Measurements from ENCODE around the gene KANK4. TPM values are rescaled to one million over a fixed set of nuclear protein-coding genes. Genes with fewer than 3 reads are reported as not detected.
"Not testable (repeated sequence)": the region's sequence is repeated elsewhere in the genome, so short reads cannot be mapped to it uniquely, and the experiment has no call there.

Gene KANK4
- polyA plus RNA-seq, 2 of the 4 experiments (the other 2 are of a cell fraction): 0.66 to 0.81 TPM

DNA sequence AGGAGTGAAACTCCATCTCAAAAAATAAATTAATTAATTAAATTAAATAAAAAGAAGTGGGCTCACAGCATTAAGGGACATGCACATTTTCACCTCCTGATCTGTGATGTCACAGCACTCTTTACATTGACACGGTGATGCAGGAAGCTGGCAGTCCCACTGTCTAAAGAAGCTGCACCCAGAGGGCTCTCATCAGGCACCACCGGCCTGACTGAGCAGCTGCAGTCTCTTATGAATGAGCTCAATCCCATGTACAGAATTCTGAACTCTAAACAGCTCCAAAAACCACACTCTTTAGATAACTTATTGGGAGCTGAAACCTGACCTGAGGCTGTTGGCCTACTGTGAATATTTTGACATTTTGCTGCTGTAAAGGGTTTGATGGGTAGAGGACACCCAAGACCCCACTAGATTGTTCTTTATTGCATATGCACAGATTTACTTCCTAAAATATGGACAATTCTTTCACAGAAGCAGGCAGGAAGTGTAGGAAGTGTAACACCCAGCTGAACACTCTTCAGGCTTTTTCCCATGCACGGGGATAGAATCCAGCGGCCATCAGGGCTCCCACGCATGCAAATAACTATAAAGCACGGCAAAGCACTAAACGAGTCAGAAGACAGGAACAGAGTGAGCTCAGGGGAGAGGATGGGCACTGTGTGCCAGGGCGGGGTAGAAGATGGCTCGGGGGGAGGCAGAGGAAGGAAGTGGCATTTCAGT is 78.4 kb downstream of the KANK4 start:
- ATAC-seq: no peak; a peak in 1 of 6 replicates
- no peaks in the 10 kb centered on the region for H3K9me3 ChIP-seq
- CTCF ChIA-PET: interaction anchor here (1.2 to 1.9 kb wide), 2 partner anchors 65 to 166 kb away, joined by 5 read pairs; no protein-coding TSS in a partner anchor
- peaks cover 34% of the 10 kb centered on the region for H3K4me1 ChIP-seq
- 70% methylated on average over 9 of the region's 9 CpGs for WGBS (ENCODE audit: missing lambda C conversion rate)
- DNase-seq (ENCODE audit: low read depth in 1 of 2, low spot score in 1 of 2): no peak
- POLR2A ChIA-PET: no interaction called here
- peak overlapping the region; percentile 72 for H3K4me2 ChIP-seq
- TF ChIP-seq HOXB13 (CRISPR knock-in tag; IDR thresholded peaks at IDR 0.05; ENCODE audit: low read depth): no peak
- TF ChIP-seq, protein P1, sequence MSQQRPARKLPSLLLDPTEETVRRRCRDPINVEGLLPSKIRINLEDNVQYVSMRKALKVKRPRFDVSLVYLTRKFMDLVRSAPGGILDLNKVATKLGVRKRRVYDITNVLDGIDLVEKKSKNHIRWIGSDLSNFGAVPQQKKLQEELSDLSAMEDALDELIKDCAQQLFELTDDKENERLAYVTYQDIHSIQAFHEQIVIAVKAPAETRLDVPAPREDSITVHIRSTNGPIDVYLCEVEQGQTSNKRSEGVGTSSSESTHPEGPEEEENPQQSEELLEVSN (IDR thresholded peaks at IDR 0.05; ENCODE audit: borderline replicate concordance, low read depth): no peak
- no peak for TF ChIP-seq NFE2L2 (conservative IDR thresholded peaks at IDR 0.05; ENCODE audit: low read length)
- TF ChIP-seq TP53 (CRISPR knock-in tag; IDR thresholded peaks at IDR 0.05): no peak
- no peak for TF ChIP-seq NPAS2 (CRISPR knock-in tag; IDR thresholded peaks at IDR 0.05; ENCODE audit: borderline replicate concordance)
- TF ChIP-seq, protein P2, sequence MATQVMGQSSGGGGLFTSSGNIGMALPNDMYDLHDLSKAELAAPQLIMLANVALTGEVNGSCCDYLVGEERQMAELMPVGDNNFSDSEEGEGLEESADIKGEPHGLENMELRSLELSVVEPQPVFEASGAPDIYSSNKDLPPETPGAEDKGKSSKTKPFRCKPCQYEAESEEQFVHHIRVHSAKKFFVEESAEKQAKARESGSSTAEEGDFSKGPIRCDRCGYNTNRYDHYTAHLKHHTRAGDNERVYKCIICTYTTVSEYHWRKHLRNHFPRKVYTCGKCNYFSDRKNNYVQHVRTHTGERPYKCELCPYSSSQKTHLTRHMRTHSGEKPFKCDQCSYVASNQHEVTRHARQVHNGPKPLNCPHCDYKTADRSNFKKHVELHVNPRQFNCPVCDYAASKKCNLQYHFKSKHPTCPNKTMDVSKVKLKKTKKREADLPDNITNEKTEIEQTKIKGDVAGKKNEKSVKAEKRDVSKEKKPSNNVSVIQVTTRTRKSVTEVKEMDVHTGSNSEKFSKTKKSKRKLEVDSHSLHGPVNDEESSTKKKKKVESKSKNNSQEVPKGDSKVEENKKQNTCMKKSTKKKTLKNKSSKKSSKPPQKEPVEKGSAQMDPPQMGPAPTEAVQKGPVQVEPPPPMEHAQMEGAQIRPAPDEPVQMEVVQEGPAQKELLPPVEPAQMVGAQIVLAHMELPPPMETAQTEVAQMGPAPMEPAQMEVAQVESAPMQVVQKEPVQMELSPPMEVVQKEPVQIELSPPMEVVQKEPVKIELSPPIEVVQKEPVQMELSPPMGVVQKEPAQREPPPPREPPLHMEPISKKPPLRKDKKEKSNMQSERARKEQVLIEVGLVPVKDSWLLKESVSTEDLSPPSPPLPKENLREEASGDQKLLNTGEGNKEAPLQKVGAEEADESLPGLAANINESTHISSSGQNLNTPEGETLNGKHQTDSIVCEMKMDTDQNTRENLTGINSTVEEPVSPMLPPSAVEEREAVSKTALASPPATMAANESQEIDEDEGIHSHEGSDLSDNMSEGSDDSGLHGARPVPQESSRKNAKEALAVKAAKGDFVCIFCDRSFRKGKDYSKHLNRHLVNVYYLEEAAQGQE (IDR thresholded peaks at IDR 0.05): no peak
- TF ChIP-seq FOSL2 (IDR thresholded peaks at IDR 0.05): no peak
- TF ChIP-seq FOSL2 (CRISPR knock-in tag; IDR thresholded peaks at IDR 0.05): no peak
- no peak for TF ChIP-seq RFX5 (IDR thresholded peaks at IDR 0.05)
- no peak for TF ChIP-seq MYC (IDR thresholded peaks at IDR 0.05; ENCODE audit: borderline replicate concordance, low read length)
- TF ChIP-seq MAZ (IDR thresholded peaks at IDR 0.05; ENCODE audit: borderline replicate concordance, low read depth, low read length): no peak
- TF ChIP-seq CBX2 (IDR thresholded peaks at IDR 0.05; ENCODE audit: borderline replicate concordance, low read depth): no peak
- TF ChIP-seq EHF (CRISPR knock-in tag; IDR thresholded peaks at IDR 0.05): no peak
- no peak for TF ChIP-seq EHMT2 (IDR thresholded peaks at IDR 0.05; ENCODE audit: low read depth)
- no peak for TF ChIP-seq POLR2AphosphoS2 (conservative IDR thresholded peaks at IDR 0.05; ENCODE audit: low read length)
- FAIRE-seq: no peak
- H3K27ac ChIP-seq: peak overlapping the region; percentile 34 to 68; a peak in 5 of 6 replicates
- H3K4me3 ChIP-seq: no peak overlapping the region

DNA sequence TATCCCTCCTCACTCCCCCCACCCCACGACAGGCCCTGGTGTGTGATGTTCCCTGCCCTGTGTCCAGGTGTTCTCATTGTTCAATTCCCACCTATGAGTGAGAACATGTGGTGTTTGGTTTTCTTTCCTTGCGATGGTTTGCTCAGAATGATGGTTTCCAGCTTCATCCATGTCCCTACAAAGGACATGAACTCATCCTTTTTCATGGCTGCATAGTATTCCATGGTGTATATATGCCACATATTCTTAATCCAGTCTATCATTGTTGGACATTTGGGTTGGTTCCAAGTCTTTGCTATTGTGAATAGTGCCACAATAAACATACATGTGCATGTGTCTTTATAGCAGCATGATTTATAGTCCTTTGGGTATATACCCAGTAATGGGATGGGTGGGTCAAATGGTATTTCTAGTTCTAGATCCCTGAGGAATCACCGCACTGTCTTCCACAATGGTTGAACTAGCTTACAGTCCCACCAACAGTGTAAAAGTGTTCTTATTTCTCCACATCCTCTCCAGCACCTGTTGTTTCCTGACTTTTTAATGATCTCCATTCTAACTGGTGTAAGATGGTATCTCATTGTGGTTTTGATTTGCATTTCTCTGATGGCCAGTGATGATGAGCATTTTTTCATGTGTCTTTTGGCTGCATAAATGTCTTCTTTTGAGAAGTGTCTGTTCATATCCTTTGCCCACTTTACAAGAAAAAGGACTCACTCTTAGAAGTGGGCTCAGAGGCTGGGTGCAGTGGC is 79.4 kb downstream of the KANK4 start:
- H3K9me3 ChIP-seq; H3K4me3 ChIP-seq; ATAC-seq; H3K4me2 ChIP-seq; POLR2A ChIA-PET; H3K27ac ChIP-seq; DNase-seq (ENCODE audit: low read depth in 1 of 2, low spot score in 1 of 2); FAIRE-seq: not testable (repeated sequence)
- CTCF ChIA-PET: interaction anchor here (1.2 kb wide), 1 partner anchor 64 kb away, joined by 5 read pairs; no protein-coding TSS in a partner anchor
- H3K4me1 ChIP-seq: peaks cover 34% of the 10 kb centered on the region
- 66% methylated on average over 3 of the region's 3 CpGs for WGBS (ENCODE audit: missing lambda C conversion rate)

DNA sequence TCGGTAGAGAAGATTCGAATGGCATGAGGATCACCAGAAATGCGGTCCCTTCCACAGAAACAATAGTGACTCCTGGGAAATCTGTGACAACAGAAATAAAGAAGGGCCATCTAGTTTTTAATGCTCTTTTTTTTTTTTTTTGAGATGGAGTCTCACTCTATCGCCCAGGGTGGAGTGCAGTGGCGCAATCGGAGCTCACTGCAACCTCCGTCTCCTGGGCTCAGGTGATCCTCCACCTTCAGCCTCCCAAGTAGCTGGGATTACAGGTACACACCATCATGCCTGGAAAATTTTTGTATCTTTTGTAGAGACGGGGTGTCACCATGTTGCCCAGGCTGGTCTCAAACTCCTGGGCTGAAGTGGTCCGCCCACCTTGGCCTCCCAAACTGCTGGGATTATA is 80.7 kb downstream of the KANK4 start:
- Histone ChIP-seq H3K4me1 (peaks cover 34% of the 10 kb centered on the region), H3K4me3 (no peak overlapping the region), H3K27ac (no peak overlapping the region), H3K4me2 (no peak overlapping the region), H3K9me3 (no peaks in the 10 kb centered on the region)
- no peak for DNase-seq (ENCODE audit: low read depth in 1 of 2, low spot score in 1 of 2)
- ChIA-PET CTCF (interaction anchor here (0.6 kb wide), 1 partner anchor 8 kb away, joined by 4 read pairs; no protein-coding TSS in a partner anchor), POLR2A (interaction anchor here (0.6 kb wide), 1 partner anchor 9 kb away, joined by 6 read pairs; no protein-coding TSS in a partner anchor)
- TF ChIP-seq MYC (IDR thresholded peaks at IDR 0.05; ENCODE audit: borderline replicate concordance, low read length): no peak
- no peak for TF ChIP-seq NR3C1 (IDR thresholded peaks at IDR 0.05)
- no peak for TF ChIP-seq POLR2AphosphoS2 (conservative IDR thresholded peaks at IDR 0.05; ENCODE audit: low read length)
- TF ChIP-seq RFX5 (IDR thresholded peaks at IDR 0.05): no peak
- TF ChIP-seq FOXS1 (CRISPR knock-in tag; IDR thresholded peaks at IDR 0.05): no peak
- TF ChIP-seq EP300 (IDR thresholded peaks at IDR 0.05): no peak
- no peak for TF ChIP-seq MAFK (IDR thresholded peaks at IDR 0.05; ENCODE audit: partially characterized antibody)
- FAIRE-seq: no peak
- 94% methylated on average over 9 of the region's 9 CpGs for WGBS (ENCODE audit: missing lambda C conversion rate)
- ATAC-seq: no peak

Measured in A549 (cell line).